GM18502 (cell line): Measurements from ENCODE around the gene AQP1.
A peak's percentile ranks its signal among the peaks of the same experiment; 100 is the strongest.

Source experiments
- ATAC-seq: cut with Tn5 transposase; IDR thresholded peaks from one replicate; pipeline ENCODE4 v1.9.1; 2021; ENCODE audit warnings: mild to moderate bottlenecking; ENCODE audit not compliant: unreplicated experiment, poor library complexity

AQP1 gene

GRCh38 chr7:30932562-30932961 lies 20.9 kb downstream of the AQP1 start:
- ATAC-seq: no peak

DNA sequence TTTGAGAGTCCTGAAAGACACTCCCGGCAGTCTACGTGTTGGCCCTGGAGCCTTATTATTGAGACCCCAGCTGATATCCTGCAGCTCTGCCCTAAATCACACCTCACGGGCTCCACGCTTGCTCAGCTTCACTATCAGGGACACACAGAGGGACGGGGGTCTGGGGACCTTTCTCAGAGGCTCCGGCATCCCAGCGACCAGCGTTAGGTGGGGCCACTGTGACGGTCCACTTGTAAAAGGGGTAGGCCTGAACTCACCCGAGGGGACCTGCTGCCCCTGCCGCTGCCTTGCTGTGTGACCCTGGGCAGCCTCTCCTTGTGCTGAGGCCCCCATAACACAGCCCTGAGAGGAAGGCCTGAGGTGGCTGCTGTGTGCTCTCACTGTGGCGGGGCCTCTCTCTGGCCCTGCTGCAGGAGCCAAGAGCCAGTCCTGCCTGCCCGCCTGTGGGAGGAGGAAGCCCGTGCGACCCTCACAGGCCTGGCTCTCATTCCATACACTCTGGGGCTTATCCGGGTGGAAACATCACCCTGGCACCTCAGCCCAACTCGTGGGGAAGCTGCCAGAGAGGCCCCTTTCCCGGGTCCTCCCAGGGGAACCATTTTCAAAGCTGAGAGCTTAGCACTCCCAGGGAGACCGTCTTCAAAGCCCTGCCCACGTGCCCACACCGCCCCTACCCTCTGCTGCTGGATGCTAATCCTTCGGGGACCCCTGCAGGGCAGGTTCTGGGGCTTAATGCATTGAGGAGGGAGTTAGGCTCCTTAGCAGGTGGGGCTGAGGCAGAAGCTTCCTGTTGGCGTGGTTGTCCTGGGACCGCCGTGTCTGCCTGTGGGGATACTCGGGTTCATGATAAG lies 21.7 kb downstream of the AQP1 start:
- ATAC-seq: no peak

GRCh38 chr7:30934225-30934624 lies 22.6 kb downstream of the AQP1 start:
- no peak for ATAC-seq

DNA sequence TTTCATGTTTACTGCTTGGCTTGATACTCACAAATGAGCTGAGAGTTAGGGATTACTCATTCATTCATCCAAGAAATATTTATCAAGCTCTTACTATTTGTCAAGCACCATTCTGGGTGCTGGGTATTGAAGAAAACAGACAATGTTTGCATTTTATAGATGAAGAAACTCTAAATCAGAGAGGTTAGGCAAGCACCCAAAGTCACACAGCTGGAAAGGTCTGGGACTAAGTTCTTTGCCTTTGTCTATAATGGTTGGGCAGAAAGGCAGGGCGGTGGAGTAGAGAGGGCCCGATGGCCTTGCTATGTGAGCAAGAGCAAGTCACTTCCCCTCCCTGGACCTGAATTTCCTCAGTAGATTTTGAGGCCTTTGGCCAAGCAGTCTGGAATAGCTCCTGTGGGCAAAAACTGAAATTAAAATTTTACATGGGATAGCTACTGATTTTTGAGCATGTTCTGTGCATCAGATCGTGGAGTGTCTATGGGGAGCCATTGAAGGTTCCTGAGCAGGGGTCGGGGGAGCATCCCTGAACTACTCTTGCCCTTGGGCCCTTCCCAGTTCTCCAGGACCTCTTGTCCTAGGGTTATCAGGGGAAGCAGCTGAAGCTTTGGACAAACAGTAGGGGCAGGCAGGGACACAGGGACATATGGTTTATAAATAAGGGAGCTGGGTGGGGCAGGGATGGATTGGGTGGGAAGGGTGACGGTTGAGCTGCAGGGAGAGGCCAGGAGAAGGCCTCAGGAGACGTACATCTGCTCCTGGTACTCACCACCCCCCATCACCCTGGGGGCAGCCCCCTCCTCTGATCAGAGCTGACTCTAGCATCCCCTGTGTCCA lies 23.3 kb downstream of the AQP1 start:
- ATAC-seq: no peak

DNA sequence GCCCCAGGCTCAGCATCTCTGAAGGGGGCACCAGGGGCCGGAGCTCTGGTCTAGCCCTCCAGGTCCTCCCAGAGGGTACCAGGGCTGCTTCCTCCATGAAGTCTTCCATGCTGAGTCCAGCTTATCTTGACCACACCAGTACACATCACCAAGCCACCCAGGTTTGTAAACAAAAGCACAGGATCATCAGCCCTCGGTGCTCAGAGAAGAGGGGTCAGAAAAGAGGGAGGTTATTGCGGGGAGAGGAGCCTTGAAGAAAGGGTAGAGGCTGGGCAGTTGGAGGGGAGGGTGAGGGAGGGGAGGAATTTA lies 23.9 kb downstream of the AQP1 start:
- ATAC-seq: no peak

- no peak for ATAC-seq
These were observed 25.1 kb downstream of the AQP1 start for GRCh38 chr7:30936650-30937245.

GRCh38 chr7:30937416-30937815 lies 25.8 kb downstream of the AQP1 start:
- no peak for ATAC-seq

DNA sequence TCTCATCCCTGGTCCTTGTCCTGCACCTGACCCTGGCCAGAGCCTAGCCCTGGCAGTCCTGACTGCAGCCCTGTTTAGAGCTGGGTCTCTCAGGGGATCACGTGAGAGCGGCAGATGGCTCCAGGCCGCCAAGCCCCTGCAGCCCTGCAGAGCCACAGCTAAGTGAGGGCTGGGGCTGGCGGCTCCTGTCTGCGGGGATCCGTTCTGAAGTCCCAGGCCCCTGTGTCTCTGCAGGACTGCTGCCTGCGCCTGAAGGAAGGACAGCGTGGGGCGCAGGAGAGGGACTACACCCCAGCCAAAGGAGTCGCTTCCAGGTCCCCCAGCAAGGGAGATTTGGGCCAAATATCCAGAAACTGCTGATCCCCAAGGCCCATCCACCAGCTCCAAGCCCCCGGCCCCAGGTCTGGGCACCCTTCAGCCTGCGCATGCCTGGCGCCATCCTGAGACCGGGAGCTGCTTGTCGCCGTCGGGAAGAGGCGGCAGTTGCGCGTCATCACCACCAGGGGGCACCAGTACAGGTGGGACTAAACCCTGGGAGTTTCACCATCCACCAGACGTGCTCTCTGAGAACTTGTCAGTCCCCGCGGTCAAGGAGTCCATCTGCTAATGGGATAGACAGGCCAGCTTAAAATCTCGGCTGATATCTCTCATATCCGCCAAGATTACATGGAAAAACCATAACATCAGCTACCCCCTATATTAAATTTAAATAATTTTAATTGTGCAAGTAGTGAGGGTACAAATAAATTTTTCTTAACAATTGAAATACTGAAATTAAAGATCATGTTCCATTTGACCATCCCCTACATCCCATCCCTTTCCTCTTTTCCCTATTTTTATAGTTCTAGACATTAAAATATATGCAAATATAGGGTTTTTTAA lies 27.0 kb downstream of the AQP1 start:
- peak; percentile 91 for ATAC-seq

DNA sequence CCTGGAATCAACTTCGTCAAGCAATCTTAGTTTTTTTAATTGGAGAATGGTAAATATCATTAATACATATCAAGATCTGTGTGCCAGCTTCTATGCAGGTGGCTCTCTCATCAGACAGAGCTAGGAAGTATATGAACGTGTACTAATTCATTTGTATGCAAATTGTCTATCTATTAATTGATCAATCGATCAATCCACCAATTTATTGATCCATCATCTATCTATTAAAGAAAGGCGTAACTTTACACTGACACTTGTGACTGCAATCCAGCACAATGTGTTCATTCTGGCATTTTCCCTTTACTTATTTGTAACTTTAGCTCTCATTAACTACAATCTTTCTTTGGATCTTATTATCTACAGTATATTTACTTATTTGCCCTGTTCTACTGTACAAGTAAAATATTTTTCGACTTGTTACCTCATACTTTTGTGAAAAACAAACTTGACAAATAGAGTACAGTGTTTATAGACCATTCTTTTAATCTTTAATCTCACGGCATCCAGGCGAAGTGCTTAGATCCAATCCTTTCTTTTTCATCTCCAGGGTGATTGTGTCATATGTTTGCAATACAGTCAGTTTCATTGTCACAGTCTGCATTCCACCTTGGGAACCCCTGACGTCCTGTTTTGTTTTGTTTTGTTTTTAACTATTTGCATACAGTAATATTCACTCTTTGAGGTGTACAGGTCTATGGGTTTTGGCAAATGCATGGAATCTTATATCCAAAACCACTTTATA lies 30.1 kb downstream of the AQP1 start:
- no peak for ATAC-seq

DNA sequence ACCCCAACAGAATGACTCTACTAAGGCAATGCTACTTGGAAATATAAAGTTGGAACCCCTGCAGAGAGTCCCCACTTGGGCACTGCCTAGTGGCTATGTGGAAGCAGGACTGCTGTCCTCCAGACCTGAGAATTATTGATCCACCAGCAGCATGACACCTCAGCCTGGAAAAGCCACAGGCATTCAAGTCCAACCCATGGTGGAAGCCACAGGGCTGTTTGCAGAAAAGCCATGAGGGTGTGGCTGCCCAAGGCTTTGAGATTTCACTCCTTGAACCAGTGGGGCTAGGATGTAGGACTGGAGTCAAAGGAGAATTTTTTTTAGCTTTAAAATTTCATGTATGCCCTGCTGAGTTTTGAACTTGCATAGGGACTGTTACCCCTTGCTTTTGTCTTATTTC lies 38.5 kb downstream of the AQP1 start:
- no peak for ATAC-seq

- ATAC-seq: no peak
These were observed 43.3 kb downstream of the AQP1 start for GRCh38 chr7:30954914-30955313.

DNA sequence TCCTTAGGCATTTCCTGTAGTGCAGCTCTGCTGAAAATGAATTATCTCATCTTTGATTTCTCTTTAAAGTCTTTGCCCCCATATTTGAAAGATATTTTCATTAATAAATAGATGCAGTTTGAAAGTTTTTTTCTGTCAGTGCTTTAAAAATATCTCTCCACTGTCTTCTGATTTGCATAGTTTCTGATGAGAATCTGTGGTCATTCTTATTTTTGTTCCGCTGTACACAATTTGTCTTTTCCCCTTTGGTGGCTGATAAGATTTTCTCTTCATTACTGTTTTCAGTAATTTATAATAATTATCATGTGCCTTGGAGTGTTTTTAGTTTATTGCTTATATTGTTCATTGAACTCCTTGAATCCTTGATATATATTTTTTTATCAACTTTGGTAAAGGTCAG lies 45.1 kb downstream of the AQP1 start:
- ATAC-seq: no peak

DNA sequence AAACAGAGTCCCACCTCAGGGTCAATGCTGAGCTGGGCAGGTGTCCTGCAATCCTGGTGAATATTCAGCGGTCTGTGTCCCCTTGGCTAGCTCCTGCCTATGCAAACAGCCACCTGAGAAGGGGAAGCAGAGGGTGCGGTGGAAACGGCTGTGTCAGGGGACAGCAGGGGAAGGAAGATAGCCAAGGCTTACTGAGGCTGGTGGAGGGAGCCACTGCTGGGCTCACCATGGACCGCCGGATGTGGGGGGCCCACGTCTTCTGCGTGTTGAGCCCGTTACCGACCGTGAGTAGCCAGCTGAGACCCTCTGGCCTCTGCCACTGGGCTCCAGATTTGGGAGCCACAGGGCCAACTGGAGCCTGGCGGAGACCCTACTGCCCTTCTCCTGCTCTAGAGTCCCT lies 52.2 kb downstream of the AQP1 start, which contains the start of gene GHRHR:
GHRHR (plus strand) TSS at position 112 of the 400 bp plus-strand sequence; CDS start at position 228, 116 bp downstream.
- no peak for ATAC-seq

DNA sequence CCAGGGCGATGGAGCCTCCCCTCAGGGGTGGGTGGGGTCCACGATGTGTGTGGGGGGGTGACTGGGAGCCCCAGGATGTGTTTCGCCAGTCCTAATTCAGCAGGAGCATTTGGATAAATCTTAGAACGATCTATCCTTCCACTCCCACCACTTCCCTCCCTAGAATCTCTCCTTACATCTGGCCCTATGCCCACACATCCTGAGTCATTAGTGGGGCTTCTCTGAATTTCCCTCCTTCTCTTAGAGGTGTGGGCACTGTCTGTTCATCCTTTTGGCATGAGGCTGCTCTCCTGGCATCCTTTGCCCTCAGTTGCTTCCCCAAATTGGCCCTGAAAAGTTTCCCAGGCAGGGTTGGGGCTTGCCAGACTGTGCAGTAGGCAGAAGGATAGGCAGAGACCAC lies 53.7 kb downstream of the AQP1 start:
- no peak for ATAC-seq

- ATAC-seq: no peak
These were observed 54.2 kb downstream of the AQP1 start for GRCh38 chr7:30965883-30966282.

DNA sequence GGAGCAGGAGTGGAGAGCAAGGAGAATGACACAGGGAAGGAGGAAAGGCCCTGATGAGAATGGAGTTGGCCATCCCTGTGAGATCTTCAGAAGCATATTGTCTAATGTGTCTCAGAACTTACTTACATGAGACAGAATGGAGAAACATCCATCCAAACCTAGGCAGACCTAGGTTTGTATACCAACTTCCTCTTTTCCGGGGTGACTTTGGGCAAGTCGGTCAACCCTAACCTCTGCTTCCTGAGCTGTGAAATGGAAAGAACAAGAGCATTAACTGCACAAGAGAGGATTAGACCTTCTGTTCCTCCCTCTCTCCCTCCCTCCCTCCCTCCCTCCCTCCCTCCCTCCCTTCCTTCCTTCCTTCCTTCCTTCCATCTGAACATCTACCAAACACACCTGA lies 56.6 kb downstream of the AQP1 start:
- peak; percentile 62 for ATAC-seq

GRCh38 chr7:30968747-30969603 lies 57.3 kb downstream of the AQP1 start:
- peak; percentile 19 for ATAC-seq

GRCh38 chr7:30969604-30969970 lies 57.9 kb downstream of the AQP1 start:
- ATAC-seq: no peak

- no peak for ATAC-seq
These were observed 58.4 kb downstream of the AQP1 start for GRCh38 chr7:30970074-30970473.
